Measurements from ENCODE around the gene ME3.
A peak's percentile ranks its signal among the peaks of the same experiment; 100 is the strongest.

Gene ME3

GRCh38 chr11:86514453-86514852, 158.0 kb downstream of the ME3 start:
- H3K9ac ChIP-seq: no peak overlapping the region
- no peak overlapping the region for H2AFZ ChIP-seq (ENCODE audit: low read depth)
- no peaks in the 10 kb centered on the region for H3K27me3 ChIP-seq (ENCODE audit: insufficient read depth, low read depth)
- TF ChIP-seq, protein P1, sequence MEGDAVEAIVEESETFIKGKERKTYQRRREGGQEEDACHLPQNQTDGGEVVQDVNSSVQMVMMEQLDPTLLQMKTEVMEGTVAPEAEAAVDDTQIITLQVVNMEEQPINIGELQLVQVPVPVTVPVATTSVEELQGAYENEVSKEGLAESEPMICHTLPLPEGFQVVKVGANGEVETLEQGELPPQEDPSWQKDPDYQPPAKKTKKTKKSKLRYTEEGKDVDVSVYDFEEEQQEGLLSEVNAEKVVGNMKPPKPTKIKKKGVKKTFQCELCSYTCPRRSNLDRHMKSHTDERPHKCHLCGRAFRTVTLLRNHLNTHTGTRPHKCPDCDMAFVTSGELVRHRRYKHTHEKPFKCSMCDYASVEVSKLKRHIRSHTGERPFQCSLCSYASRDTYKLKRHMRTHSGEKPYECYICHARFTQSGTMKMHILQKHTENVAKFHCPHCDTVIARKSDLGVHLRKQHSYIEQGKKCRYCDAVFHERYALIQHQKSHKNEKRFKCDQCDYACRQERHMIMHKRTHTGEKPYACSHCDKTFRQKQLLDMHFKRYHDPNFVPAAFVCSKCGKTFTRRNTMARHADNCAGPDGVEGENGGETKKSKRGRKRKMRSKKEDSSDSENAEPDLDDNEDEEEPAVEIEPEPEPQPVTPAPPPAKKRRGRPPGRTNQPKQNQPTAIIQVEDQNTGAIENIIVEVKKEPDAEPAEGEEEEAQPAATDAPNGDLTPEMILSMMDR (conservative IDR thresholded peaks at IDR 0.05; ENCODE audit: low read depth, low read length): no peak
- no peak overlapping the region for H3K27ac ChIP-seq
- H3K4me2 ChIP-seq: no peak overlapping the region
- H4K20me1 ChIP-seq (ENCODE audit: insufficient read depth): no peaks in the 10 kb centered on the region
- H3K4me1 ChIP-seq (ENCODE audit: low read depth, poor library complexity, severe bottlenecking): peaks cover 10% of the 10 kb centered on the region
- H3K79me2 ChIP-seq (ENCODE audit: insufficient read depth, low read depth): no peaks in the 10 kb centered on the region
- H3K36me3 ChIP-seq (ENCODE audit: insufficient read depth): no peaks in the 10 kb centered on the region
- no peak overlapping the region for H3K4me3 ChIP-seq (IDR thresholded peaks at IDR 0.05; ENCODE audit: insufficient read depth, low read depth, low read length)

- no peaks in the 10 kb centered on the region for H3K27me3 ChIP-seq (ENCODE audit: insufficient read depth, low read depth)
- no peaks in the 10 kb centered on the region for H3K36me3 ChIP-seq (ENCODE audit: insufficient read depth)
- H3K27ac ChIP-seq: no peak overlapping the region
- H2AFZ ChIP-seq (ENCODE audit: low read depth): no peak overlapping the region
- no peaks in the 10 kb centered on the region for H4K20me1 ChIP-seq (ENCODE audit: insufficient read depth)
- TF ChIP-seq, protein P1 (conservative IDR thresholded peaks at IDR 0.05; ENCODE audit: low read depth, low read length): no peak
- H3K4me3 ChIP-seq (IDR thresholded peaks at IDR 0.05; ENCODE audit: insufficient read depth, low read depth, low read length): no peak overlapping the region
- H3K4me1 ChIP-seq (ENCODE audit: low read depth, poor library complexity, severe bottlenecking): peaks cover 10% of the 10 kb centered on the region
- H3K9ac ChIP-seq: no peak overlapping the region
- H3K79me2 ChIP-seq (ENCODE audit: insufficient read depth, low read depth): no peaks in the 10 kb centered on the region
- no peak overlapping the region for H3K4me2 ChIP-seq
Measured at GRCh38 chr11:86513746-86514373, 158.6 kb downstream of the ME3 start.

DNA sequence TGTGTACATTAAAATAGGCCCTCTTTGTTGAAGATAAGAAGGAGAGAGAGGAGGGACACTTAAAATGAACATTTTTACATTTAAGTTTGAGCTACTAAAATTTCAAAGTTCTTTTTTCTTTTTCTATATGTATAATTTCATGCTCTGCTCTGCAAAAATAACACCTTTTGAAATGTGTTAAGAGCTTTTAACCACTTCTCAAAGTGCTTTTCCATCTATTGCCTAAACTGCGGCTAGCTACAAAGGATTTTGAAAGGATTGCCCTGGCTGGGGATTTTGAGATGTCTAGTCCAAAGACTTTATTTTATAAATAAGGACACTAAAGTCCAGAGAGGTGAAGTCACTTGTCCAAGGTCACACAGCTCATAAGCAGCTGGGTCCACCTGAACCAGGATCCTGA, 159.3 kb downstream of the ME3 start:
- Histone ChIP-seq H3K27ac (no peak overlapping the region), H4K20me1 (ENCODE audit: insufficient read depth) (no peaks in the 10 kb centered on the region), H3K4me1 (ENCODE audit: low read depth, poor library complexity, severe bottlenecking) (peaks cover 10% of the 10 kb centered on the region)

GRCh38 chr11:86511086-86511551, 161.3 kb downstream of the ME3 start:
- Histone ChIP-seq H3K4me1 (ENCODE audit: low read depth, poor library complexity, severe bottlenecking) (peaks cover 10% of the 10 kb centered on the region), H3K9ac (no peak overlapping the region), H3K79me2 (ENCODE audit: insufficient read depth, low read depth) (no peaks in the 10 kb centered on the region), H3K4me2 (no peak overlapping the region), H3K4me3 (IDR thresholded peaks at IDR 0.05; ENCODE audit: insufficient read depth, low read depth, low read length) (no peak overlapping the region), H3K36me3 (ENCODE audit: insufficient read depth) (no peaks in the 10 kb centered on the region), H4K20me1 (ENCODE audit: insufficient read depth) (no peaks in the 10 kb centered on the region), H3K27ac (no peak overlapping the region), H3K27me3 (ENCODE audit: insufficient read depth, low read depth) (no peaks in the 10 kb centered on the region), H2AFZ (ENCODE audit: low read depth) (peak overlapping the region; percentile 6; the same call in 1 of the 2 replicates)
- TF ChIP-seq, protein P1 (conservative IDR thresholded peaks at IDR 0.05; ENCODE audit: low read depth, low read length): no peak

More for the DNA sequence above, 159.3 kb downstream of the ME3 start:
- TF ChIP-seq, protein P1 (conservative IDR thresholded peaks at IDR 0.05; ENCODE audit: low read depth, low read length): no peak
- Histone ChIP-seq H3K79me2 (ENCODE audit: insufficient read depth, low read depth) (no peaks in the 10 kb centered on the region), H3K36me3 (ENCODE audit: insufficient read depth) (no peaks in the 10 kb centered on the region), H3K4me2 (no peak overlapping the region), H3K4me3 (IDR thresholded peaks at IDR 0.05; ENCODE audit: insufficient read depth, low read depth, low read length) (no peak overlapping the region), H3K27me3 (ENCODE audit: insufficient read depth, low read depth) (no peaks in the 10 kb centered on the region), H3K9ac (no peak overlapping the region), H2AFZ (ENCODE audit: low read depth) (no peak overlapping the region)
